H9 (cell line): ENCODE measurements around the gene BCO1. TPM values are rescaled to one million over a fixed set of nuclear protein-coding genes. Genes with fewer than 3 reads are reported as not detected.

Experiments
- DNase-seq: peaks from one replicate; pipeline ENCODE4 v3.0.0-alpha.2; 2017
- H2AFZ ChIP-seq: one replicate; pipeline ENCODE4 v1.6.1; 2013; ENCODE audit warnings: mild to moderate bottlenecking, low read length, control low read depth, moderate library complexity
- H2AK5ac ChIP-seq: 2 replicates; pipeline ENCODE4 v1.6.1; 2013; ENCODE audit warnings: low read length, control low read depth, mixed read lengths; ENCODE audit not compliant: insufficient read length
- H2BK120ac ChIP-seq: one replicate; pipeline ENCODE4 v1.6.1; 2013; ENCODE audit warnings: low read depth, mild to moderate bottlenecking, low read length, control low read depth, inconsistent platforms; ENCODE audit not compliant: poor library complexity, severe bottlenecking
- H2BK12ac ChIP-seq: 2 replicates; pipeline ENCODE4 v1.6.1; 2013; ENCODE audit warnings: low read length, control low read depth, mixed read lengths, low read depth; ENCODE audit not compliant: insufficient read length
- H2BK15ac ChIP-seq: 2 replicates; pipeline ENCODE4 v1.6.1; 2013; ENCODE audit warnings: low read depth, low read length, control low read depth
- H2BK20ac ChIP-seq: one replicate; pipeline ENCODE4 v1.6.1; 2013; ENCODE audit warnings: low read depth, mild to moderate bottlenecking, low read length, control low read depth, inconsistent platforms; ENCODE audit not compliant: poor library complexity, severe bottlenecking
- H2BK5ac ChIP-seq: 2 replicates; pipeline ENCODE4 v1.6.1; 2013; ENCODE audit warnings: low read length, control low read depth, mixed read lengths; ENCODE audit not compliant: insufficient read length
- H3K14ac ChIP-seq: 2 replicates; pipeline ENCODE4 v1.6.1; 2013; ENCODE audit warnings: low read length, control low read depth; ENCODE audit not compliant: insufficient read depth
- H3K18ac ChIP-seq: 2 replicates; pipeline ENCODE4 v1.6.1; 2013; ENCODE audit warnings: low read depth, mild to moderate bottlenecking, mixed read lengths, low read length, control low read depth; ENCODE audit not compliant: insufficient read length
- H3K23ac ChIP-seq: 2 replicates; pipeline ENCODE4 v1.6.1; 2013; ENCODE audit warnings: low read length, control low read depth, mixed read lengths, low read depth; ENCODE audit not compliant: insufficient read length
- H3K23me2 ChIP-seq: 2 replicates; pipeline ENCODE4 v1.6.1; 2013; ENCODE audit warnings: low read depth, mild to moderate bottlenecking, mixed read lengths, low read length, control low read depth; ENCODE audit not compliant: insufficient read length, poor library complexity, severe bottlenecking
- H3K27ac ChIP-seq: 2 replicates; pipeline ENCODE4 v1.5.1; 2013; ENCODE audit warnings: low read length, control low read depth, mixed read lengths, low read depth; ENCODE audit not compliant: insufficient read length
- H3K27me3 ChIP-seq: 2 replicates; pipeline ENCODE4 v1.6.1; 2013; ENCODE audit warnings: low read length, control low read depth, inconsistent platforms; ENCODE audit not compliant: insufficient read depth
- H3K4ac ChIP-seq: 2 replicates; pipeline ENCODE4 v1.6.1; 2013; ENCODE audit warnings: low read depth, mild to moderate bottlenecking, control low read depth, inconsistent platforms, low read length, moderate library complexity
- H3K4me1 ChIP-seq: 2 replicates; pipeline ENCODE4 v1.6.1; 2013; ENCODE audit warnings: low read length, control low read depth, inconsistent platforms; ENCODE audit not compliant: insufficient read depth
- H3K4me2 ChIP-seq: 2 replicates; pipeline ENCODE4 v1.6.1; 2013; ENCODE audit warnings: low read length, control low read depth, mixed read lengths; ENCODE audit not compliant: insufficient read length, insufficient read depth
- H3K56ac ChIP-seq: 2 replicates; pipeline ENCODE4 v1.6.1; 2013; ENCODE audit warnings: low read depth, mild to moderate bottlenecking, mixed read lengths, low read length, control low read depth; ENCODE audit not compliant: insufficient read length
- H3K79me1 ChIP-seq: 2 replicates; pipeline ENCODE4 v1.6.1; 2013; ENCODE audit warnings: low read depth, mild to moderate bottlenecking, moderate library complexity, low read length, control low read depth, inconsistent platforms; ENCODE audit not compliant: insufficient read depth, poor library complexity, severe bottlenecking
- H3K79me2 ChIP-seq: 2 replicates; pipeline ENCODE4 v1.6.1; 2013; ENCODE audit warnings: low read length, control low read depth, inconsistent platforms; ENCODE audit not compliant: insufficient read depth
- H3K9ac ChIP-seq: 2 replicates; pipeline ENCODE4 v1.6.1; 2013; ENCODE audit warnings: low read length, control low read depth, mixed read lengths; ENCODE audit not compliant: insufficient read length; ENCODE audit errors: extremely low read depth
- H3K9me3 ChIP-seq: one replicate; pipeline ENCODE4 v1.6.1; 2013; ENCODE audit warnings: low read depth, low read length, inconsistent platforms; ENCODE audit not compliant: control insufficient read depth
- H3T11ph ChIP-seq: one replicate; pipeline ENCODE4 v1.6.1; 2013; ENCODE audit warnings: mild to moderate bottlenecking, low read length, control low read depth, inconsistent platforms
- H4K20me1 ChIP-seq: one replicate; pipeline ENCODE4 v1.6.1; 2013; ENCODE audit not compliant: control insufficient read depth, insufficient read length, insufficient read depth
- H4K5ac ChIP-seq: 2 replicates; pipeline ENCODE4 v1.6.1; 2013; ENCODE audit warnings: low read depth, mild to moderate bottlenecking, mixed read lengths, low read length, control low read depth; ENCODE audit not compliant: insufficient read length
- H4K8ac ChIP-seq: replicated peaks from 2 replicates; pipeline ENCODE4 v1.6.1; 2013; ENCODE audit warnings: low read length, control low read depth, mixed read lengths, low read depth; ENCODE audit not compliant: insufficient read length
- H4K91ac ChIP-seq: 2 replicates; pipeline ENCODE4 v1.6.1; 2013; ENCODE audit warnings: low read depth, mild to moderate bottlenecking, moderate library complexity, mixed read lengths, low read length, control low read depth; ENCODE audit not compliant: insufficient read length
- H3K27ac Mint-ChIP-seq, 3 experiments: 2 replicates in 2 of 3; 3 replicates in 1 of 3; pipeline ENCODE4 v1.8.0; 2020 to 2021; ENCODE audit warnings: mixed read lengths in 3 of 3, mild to moderate bottlenecking in 1 of 3, moderate library complexity in 1 of 3
- H3K27me3 Mint-ChIP-seq: 2 replicates; pipeline ENCODE4 v1.8.0; 2021; ENCODE audit warnings: low read depth, mild to moderate bottlenecking, moderate library complexity, mixed read lengths
- H3K36me3 Mint-ChIP-seq, 3 experiments: 2 replicates in 2 of 3; 3 replicates in 1 of 3; pipeline ENCODE4 v1.8.0; 2020 to 2021; ENCODE audit warnings: low read depth in 3 of 3, mixed read lengths in 3 of 3; ENCODE audit not compliant: insufficient read depth in 1 of 3
- H3K4me1 Mint-ChIP-seq, 2 experiments: 2 replicates each; pipeline ENCODE4 v1.8.0; 2020; ENCODE audit warnings: mixed read lengths in 2 of 2
- H3K4me3 Mint-ChIP-seq, 2 experiments: 2 replicates in 1 of 2; 3 replicates in 1 of 2; pipeline ENCODE4 v1.8.0; 2020 to 2021; ENCODE audit warnings: mild to moderate bottlenecking in 2 of 2, mixed read lengths in 2 of 2, moderate library complexity in 1 of 2
- H3K9me3 Mint-ChIP-seq, 2 experiments: 2 replicates in 1 of 2; 3 replicates in 1 of 2; pipeline ENCODE4 v1.8.0; 2020; ENCODE audit warnings: mild to moderate bottlenecking in 2 of 2, mixed read lengths in 2 of 2, moderate library complexity in 1 of 2
- CTCF ChIP-seq: fragments of 200-600 bp; sonication (generic); conservative IDR thresholded peaks from 3 replicates; pipeline ENCODE4 v1.8.0; 2021; ENCODE audit warnings: antibody characterized with exemption, mild to moderate bottlenecking
- WGBS: extraction: QIAGEN DNeasy Blood & Tissue Kit; methylation state at CpG from one replicate; pipeline ENCODE4 v1.1.7; 2013; ENCODE audit warnings: missing lambda C conversion rate, low lambda C conversion rate, mixed read lengths; ENCODE audit not compliant: insufficient read length; ENCODE audit errors: extremely low coverage; 5-methylcytosine and 5-hydroxymethylcytosine counted together
- total RNA-seq: library from RNA; stranded (reverse); gene quantifications from 2 replicates; pipeline ENCODE4 v1.2.1, GENCODE V29; 2021

The BCO1 gene
- total RNA-seq, 1 experiment from 2014 or later, result not detected

GRCh38 chr16:81268509-81268908 lies 30.0 kb downstream of the BCO1 start:
- H3K27ac ChIP-seq, result no peak overlapping the region
- H3K4ac ChIP-seq, result no peak overlapping the region
- no peak for TF ChIP-seq CTCF
- no peak overlapping the region for H3K14ac ChIP-seq
- H3K4me2 ChIP-seq, result no peak overlapping the region
- no peak overlapping the region for H4K5ac ChIP-seq
- H2AK5ac ChIP-seq, result no peak overlapping the region
- H3K9me3 ChIP-seq, result no peaks in the 10 kb centered on the region
- no peak overlapping the region for H2BK12ac ChIP-seq
- H3K4me1 ChIP-seq, result no peaks in the 10 kb centered on the region
- WGBS, result no CpG with 5 or more reads among the region's 5 CpGs
- no peaks in the 10 kb centered on the region for H3K79me1 ChIP-seq
- H3T11ph ChIP-seq, result no peak overlapping the region
- no peaks in the 10 kb centered on the region for H3K4me1 Mint-ChIP-seq
- H2BK15ac ChIP-seq, result no peak overlapping the region
- no peaks in the 10 kb centered on the region for H3K36me3 Mint-ChIP-seq
- no peaks in the 10 kb centered on the region for H4K20me1 ChIP-seq
- DNase-seq, result no peak
- no peak overlapping the region for H2BK5ac ChIP-seq
- no peaks in the 10 kb centered on the region; a peak in 1 of 5 replicates for H3K9me3 Mint-ChIP-seq
- no peak overlapping the region for H2AFZ ChIP-seq
- no peak overlapping the region for H3K4me3 Mint-ChIP-seq
- H4K91ac ChIP-seq, result no peak overlapping the region
- H4K8ac ChIP-seq, result no peak overlapping the region
- H3K79me2 ChIP-seq, result no peaks in the 10 kb centered on the region
- H3K27ac Mint-ChIP-seq, result no peak overlapping the region
- H2BK20ac ChIP-seq, result no peak overlapping the region
- H3K23ac ChIP-seq, result no peak overlapping the region
- no peak overlapping the region for H3K18ac ChIP-seq
- no peaks in the 10 kb centered on the region for H3K27me3 ChIP-seq
- H3K23me2 ChIP-seq, result no peaks in the 10 kb centered on the region
- no peak overlapping the region for H2BK120ac ChIP-seq
- H3K9ac ChIP-seq, result no peak overlapping the region
- 0 out of 2 replicates have a peak, but pooled peaks cover 2% of the 10 kb centered on the region for H3K27me3 Mint-ChIP-seq
- no peak overlapping the region for H3K56ac ChIP-seq
